Hepatocyte (in vitro differentiated cells): Measurements from ENCODE around the gene CXCL13. TPM values are rescaled to one million over a fixed set of nuclear protein-coding genes. Genes with fewer than 3 reads are reported as not detected.
"Not testable (repeated sequence)": the region's sequence is repeated elsewhere in the genome, so short reads cannot be mapped to it uniquely, and the experiment has no call there.

Experiments
- DNase-seq: peaks from one replicate; pipeline ENCODE4 v3.0.0-alpha.2; 2016; ENCODE audit warnings: low spot score
- H2AFZ ChIP-seq: fragments of 200-600 bp; sonication (generic); 2 replicates; pipeline ENCODE4 v1.6.0; 2016; ENCODE audit warnings: antibody characterized with exemption, mild to moderate bottlenecking
- H3K27ac ChIP-seq: fragments of 200-600 bp; sonication (generic); 2 replicates; pipeline ENCODE4 v1.5.1; 2016; ENCODE audit warnings: mild to moderate bottlenecking
- H3K27me3 ChIP-seq: fragments of 200-600 bp; sonication (generic); 2 replicates; pipeline ENCODE4 v1.6.1; 2016
- H3K36me3 ChIP-seq: fragments of 200-600 bp; sonication (generic); replicated peaks from 2 replicates; pipeline ENCODE4 v1.5.1; 2016; ENCODE audit warnings: low read depth; ENCODE audit not compliant: insufficient read depth
- H3K4me1 ChIP-seq: fragments of 200-600 bp; sonication (generic); 2 replicates; pipeline ENCODE4 v1.5.1; 2016; ENCODE audit warnings: mild to moderate bottlenecking, moderate library complexity; ENCODE audit not compliant: insufficient read depth
- H3K4me2 ChIP-seq: fragments of 200-600 bp; sonication (generic); 2 replicates; pipeline ENCODE4 v1.6.0; 2016
- H3K4me3 ChIP-seq: fragments of 200-600 bp; sonication (generic); 2 replicates; pipeline ENCODE4 v1.5.1; 2016; ENCODE audit warnings: mild to moderate bottlenecking
- H3K79me2 ChIP-seq: fragments of 200-600 bp; sonication (generic); 2 replicates; pipeline ENCODE4 v1.6.0; 2017; ENCODE audit warnings: mild to moderate bottlenecking
- H3K9me2 ChIP-seq: fragments of 200-600 bp; sonication (generic); replicated peaks from 2 replicates; pipeline ENCODE4 v1.6.0; 2017; ENCODE audit warnings: mild to moderate bottlenecking; ENCODE audit not compliant: insufficient read depth
- H3K9me3 ChIP-seq: fragments of 200-600 bp; sonication (generic); 2 replicates; pipeline ENCODE4 v1.5.1; 2016; ENCODE audit warnings: low read depth, mild to moderate bottlenecking
- H4K20me1 ChIP-seq: fragments of 200-600 bp; sonication (generic); 2 replicates; pipeline ENCODE4 v1.6.0; 2016; ENCODE audit warnings: mild to moderate bottlenecking; ENCODE audit not compliant: insufficient read depth, poor library complexity, severe bottlenecking
- CTCF ChIP-seq: fragments of 200-600 bp; sonication (generic); IDR thresholded peaks from 2 replicates; pipeline ENCODE4 v1.5.1; 2016; ENCODE audit warnings: antibody characterized with exemption, mild to moderate bottlenecking; ENCODE audit not compliant: poor library complexity
- EZH2 ChIP-seq: fragments of 200-600 bp; sonication (generic); IDR thresholded peaks from 2 replicates; pipeline ENCODE4 v1.6.1; 2016; ENCODE audit warnings: antibody characterized with exemption, mild to moderate bottlenecking, borderline replicate concordance
- EZH2phosphoT487 ChIP-seq: fragments of 200-600 bp; sonication (generic); IDR thresholded peaks from one replicate; pipeline ENCODE4 v1.6.1; 2018; ENCODE audit warnings: antibody characterized with exemption, mild to moderate bottlenecking, low read depth, moderate library complexity; ENCODE audit not compliant: unreplicated experiment, severe bottlenecking
- WGBS: methylation state at CpG from one replicate; pipeline ENCODE4 v1.1.6; 2016; ENCODE audit warnings: low lambda C conversion rate; ENCODE audit errors: missing lambda C conversion rate; 5-methylcytosine and 5-hydroxymethylcytosine counted together
- polyA plus RNA-seq: library from polyadenylated mRNA; unstranded; fragments of >200 nt; fragmentation: Nextera tagmentation; extraction: Ambion mirVana; gene quantifications from 2 replicates; pipeline ENCODE4 v1.2.1, GENCODE V29; 2016
- total RNA-seq: library from RNA; depleted of rRNA; stranded (reverse); fragments of >200 nt; gene quantifications from 2 replicates; pipeline ENCODE4 v1.2.3, GENCODE V29; 2014

CXCL13 gene
- total and polyA plus RNA-seq, 2 experiments from 2014 or later = 0.23 to 0.57 TPM

- Histone ChIP-seq H3K9me3 (no peaks in the 10 kb centered on the region), H3K36me3 (no peaks in the 10 kb centered on the region), H4K20me1 (no peaks in the 10 kb centered on the region), H2AFZ (peak overlapping the region; percentile 32), H3K9me2 (no peaks in the 10 kb centered on the region), H3K79me2 (no peaks in the 10 kb centered on the region), H3K27ac (no peak overlapping the region), H3K4me2 (no peak overlapping the region), H3K27me3 (no peaks in the 10 kb centered on the region), H3K4me1 (peaks cover 4% of the 10 kb centered on the region), H3K4me3 (no peak overlapping the region)
- 82% methylated on average over 3 of the region's 3 CpGs for WGBS
- TF ChIP-seq CTCF = no peak
- TF ChIP-seq EZH2phosphoT487 = no peak
- TF ChIP-seq EZH2 = no peak
- DNase-seq = peak; percentile 49
These were observed 31.3 kb downstream of the CXCL13 start for GRCh38 chr4:77636902-77637301.

GRCh38 chr4:77644069-77644468 lies 38.4 kb downstream of the CXCL13 start:
- 88% methylated on average over 1 of the region's 1 CpG for WGBS
- not testable (repeated sequence) for H3K4me2 ChIP-seq, H3K36me3 ChIP-seq, H2AFZ ChIP-seq, H3K27me3 ChIP-seq, H4K20me1 ChIP-seq, H3K9me3 ChIP-seq, H3K4me3 ChIP-seq, H3K27ac ChIP-seq, DNase-seq, H3K79me2 ChIP-seq, H3K4me1 ChIP-seq, H3K9me2 ChIP-seq

GRCh38 chr4:77650787-77651186 lies 45.2 kb downstream of the CXCL13 start:
- Histone ChIP-seq H3K27me3 (no peaks in the 10 kb centered on the region), H3K79me2 (no peaks in the 10 kb centered on the region), H3K4me3 (no peak overlapping the region), H4K20me1 (no peaks in the 10 kb centered on the region), H3K27ac (no peak overlapping the region), H3K4me1 (peaks cover 7% of the 10 kb centered on the region), H3K9me2 (no peaks in the 10 kb centered on the region), H3K4me2 (no peak overlapping the region), H3K9me3 (peaks cover 2% of the 10 kb centered on the region), H3K36me3 (no peaks in the 10 kb centered on the region), H2AFZ (no peak overlapping the region)
- 82% methylated on average over 1 of the region's 1 CpG for WGBS
- DNase-seq = no peak
- no peak for TF ChIP-seq EZH2
- no peak for TF ChIP-seq EZH2phosphoT487
- no peak for TF ChIP-seq CTCF

- Histone ChIP-seq H3K9me3 (peaks cover 2% of the 10 kb centered on the region), H3K27me3 (no peaks in the 10 kb centered on the region), H2AFZ (no peak overlapping the region), H3K36me3 (no peaks in the 10 kb centered on the region), H3K27ac (no peak overlapping the region), H3K79me2 (no peaks in the 10 kb centered on the region), H3K9me2 (no peaks in the 10 kb centered on the region), H4K20me1 (no peaks in the 10 kb centered on the region), H3K4me1 (peaks cover 7% of the 10 kb centered on the region), H3K4me2 (no peak overlapping the region), H3K4me3 (no peak overlapping the region)
- no peak for DNase-seq
- TF ChIP-seq CTCF = no peak
These were observed 46.2 kb downstream of the CXCL13 start for GRCh38 chr4:77651820-77652219.
